GM19328 (cell line): ENCODE measurements around the gene EDIL3.
"Not testable (repeated sequence)": the region's sequence is repeated elsewhere in the genome, so short reads cannot be mapped to it uniquely, and the experiment has no call there.

Source experiments
- ATAC-seq: cut with Tn5 transposase; IDR thresholded peaks from one replicate; pipeline ENCODE4 v1.9.1; 2021; ENCODE audit warnings: mild to moderate bottlenecking, moderate library complexity; ENCODE audit not compliant: unreplicated experiment

EDIL3 gene

GRCh38 chr5:84379749-84380148 is 4.9 kb downstream of the EDIL3 start:
- no peak for ATAC-seq

GRCh38 chr5:84378961-84379360 is 5.7 kb downstream of the EDIL3 start:
- ATAC-seq = no peak

- no peak for ATAC-seq
Measured at GRCh38 chr5:84378420-84378819, 6.3 kb downstream of the EDIL3 start.

DNA sequence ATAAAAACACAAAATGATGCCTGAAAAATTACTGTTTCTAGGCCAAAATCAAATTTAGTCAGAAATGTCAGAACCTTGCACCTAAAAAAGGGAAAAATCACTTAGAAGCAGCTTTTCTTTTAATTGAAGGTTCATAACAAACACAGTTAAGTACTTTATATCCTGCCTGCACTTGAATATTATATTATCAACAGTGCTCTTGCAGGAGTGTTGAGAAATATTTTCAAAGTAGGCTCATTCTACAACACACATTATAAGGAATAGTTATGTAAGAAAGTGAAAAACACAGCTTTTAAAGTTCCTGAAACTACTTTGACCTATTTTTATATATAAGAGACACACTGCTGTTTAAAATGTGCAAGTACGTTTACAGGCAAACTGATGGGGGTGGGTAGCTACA is 8.3 kb downstream of the EDIL3 start:
- ATAC-seq = no peak

- no peak for ATAC-seq
Measured at GRCh38 chr5:84374568-84374967, 10.1 kb downstream of the EDIL3 start.

DNA sequence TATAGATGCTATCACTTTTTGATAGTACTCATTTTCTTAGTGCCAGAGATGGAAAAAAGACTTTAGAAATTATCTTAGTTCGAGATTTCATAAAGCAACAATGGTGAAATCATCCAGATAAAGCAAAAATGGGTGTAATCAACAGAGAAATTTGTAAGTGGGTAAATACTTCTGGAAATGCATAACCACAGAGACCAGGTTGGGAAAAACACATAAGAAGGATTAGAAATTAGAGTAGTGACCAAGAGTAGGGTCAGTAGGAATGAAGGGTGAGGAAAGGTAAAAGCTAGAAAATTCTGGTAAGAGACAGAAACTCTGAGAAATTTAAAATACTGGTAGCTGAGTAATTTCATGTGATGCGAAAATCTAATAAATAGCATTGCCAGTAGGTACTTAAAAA is 11.2 kb downstream of the EDIL3 start:
- no peak for ATAC-seq

GRCh38 chr5:84372066-84372695 is 12.5 kb downstream of the EDIL3 start:
- ATAC-seq = no peak

DNA sequence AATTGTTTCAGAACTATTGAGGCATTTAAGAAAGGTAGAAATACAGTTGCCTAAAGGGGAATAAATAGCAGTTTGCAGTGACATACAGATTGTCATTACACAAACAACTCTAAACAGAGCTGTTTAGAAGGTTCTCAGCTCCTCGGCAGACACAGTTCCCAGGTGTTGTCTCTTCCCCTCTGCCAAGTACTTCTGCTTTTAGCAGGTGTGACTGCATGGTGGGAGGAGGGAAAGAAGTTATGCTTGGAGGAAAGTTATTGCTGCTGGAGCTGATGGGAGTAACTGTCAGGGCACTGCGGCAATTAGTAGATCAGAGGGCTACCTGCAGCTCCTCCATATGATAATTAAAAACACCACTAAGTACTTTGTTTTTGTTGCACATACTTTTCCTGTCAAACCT is 14.5 kb downstream of the EDIL3 start:
- ATAC-seq = no peak

- no peak for ATAC-seq
Measured at GRCh38 chr5:84364043-84364442, 20.6 kb downstream of the EDIL3 start.

GRCh38 chr5:84362061-84362720 is 22.5 kb downstream of the EDIL3 start:
- ATAC-seq = no peak

DNA sequence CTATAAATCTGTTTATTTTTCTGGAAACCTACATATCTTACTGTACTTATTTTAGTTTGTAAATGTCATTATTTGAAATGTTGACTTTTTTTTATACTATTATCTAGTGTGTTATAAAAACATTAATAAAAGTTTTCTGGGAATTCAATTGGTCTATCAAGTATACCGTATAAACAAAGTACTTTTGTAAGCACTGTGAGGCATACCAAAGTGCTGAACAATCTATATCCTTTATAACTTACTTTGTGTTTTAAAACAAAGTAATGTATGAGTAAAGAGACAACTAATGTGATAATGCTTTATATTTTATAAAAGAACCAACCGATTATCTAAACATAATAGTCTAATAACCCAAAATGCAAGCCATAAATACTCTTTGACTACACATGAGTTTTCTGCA is 23.1 kb downstream of the EDIL3 start:
- no peak for ATAC-seq

DNA sequence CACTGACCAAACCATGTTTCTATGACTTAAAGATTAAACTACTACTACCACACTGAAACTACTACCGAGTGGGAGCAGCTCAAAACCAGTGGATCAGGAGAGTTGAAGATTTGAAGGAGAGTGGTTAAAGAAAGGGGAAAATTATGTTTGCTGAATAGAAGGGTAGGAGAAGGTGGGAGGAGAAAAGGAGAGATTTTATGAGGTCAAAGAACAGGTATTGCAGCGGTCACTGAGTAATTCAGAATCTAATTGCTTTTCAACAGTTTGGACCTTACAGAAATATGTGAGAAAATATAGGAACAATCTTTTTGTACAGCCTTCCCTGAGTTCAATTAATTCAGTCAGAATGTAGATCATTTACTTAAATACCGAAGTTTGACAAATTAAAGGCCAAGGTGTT is 24.6 kb downstream of the EDIL3 start:
- no peak for ATAC-seq

DNA sequence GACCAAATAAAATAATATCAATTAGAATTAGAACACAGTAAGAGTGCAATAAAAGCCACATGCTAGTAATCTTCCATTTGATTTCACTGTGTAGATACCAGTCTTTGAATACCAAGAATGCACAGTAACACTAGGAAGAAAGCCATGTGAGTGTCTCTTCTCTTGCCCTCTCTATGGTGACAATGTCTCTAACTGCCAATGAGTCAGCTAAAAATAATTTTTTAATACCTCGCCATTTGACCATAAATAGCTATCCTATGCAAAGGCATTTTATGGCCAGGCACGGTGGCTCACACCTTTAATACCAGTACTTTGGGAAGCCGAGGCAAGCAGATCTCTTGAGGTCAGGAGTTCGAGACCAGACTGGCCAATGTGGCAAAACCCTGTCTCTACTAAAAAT is 30.6 kb downstream of the EDIL3 start:
- ATAC-seq = no peak

DNA sequence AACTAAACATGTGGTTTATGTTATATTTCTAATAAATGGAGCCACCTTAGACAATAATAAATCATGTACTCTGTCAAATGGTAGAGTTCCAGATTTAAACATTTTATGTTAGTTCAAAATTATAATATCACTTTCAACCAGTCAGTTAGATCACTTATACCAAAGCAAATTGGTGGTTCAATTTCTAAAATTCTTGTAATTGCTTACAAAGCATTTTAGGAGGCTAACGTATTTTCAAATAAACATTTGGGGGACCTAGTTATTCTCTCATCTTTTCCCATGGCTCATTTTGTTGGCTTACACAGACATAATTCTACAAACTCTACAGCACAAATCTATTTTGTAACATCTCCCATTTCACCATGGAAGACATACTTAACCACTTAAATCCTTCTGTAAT is 39.9 kb downstream of the EDIL3 start:
- ATAC-seq = no peak

- ATAC-seq = no peak
Measured at GRCh38 chr5:84343171-84343570, 41.5 kb downstream of the EDIL3 start.

- no peak for ATAC-seq
Measured at GRCh38 chr5:84332106-84332505, 52.6 kb downstream of the EDIL3 start.

DNA sequence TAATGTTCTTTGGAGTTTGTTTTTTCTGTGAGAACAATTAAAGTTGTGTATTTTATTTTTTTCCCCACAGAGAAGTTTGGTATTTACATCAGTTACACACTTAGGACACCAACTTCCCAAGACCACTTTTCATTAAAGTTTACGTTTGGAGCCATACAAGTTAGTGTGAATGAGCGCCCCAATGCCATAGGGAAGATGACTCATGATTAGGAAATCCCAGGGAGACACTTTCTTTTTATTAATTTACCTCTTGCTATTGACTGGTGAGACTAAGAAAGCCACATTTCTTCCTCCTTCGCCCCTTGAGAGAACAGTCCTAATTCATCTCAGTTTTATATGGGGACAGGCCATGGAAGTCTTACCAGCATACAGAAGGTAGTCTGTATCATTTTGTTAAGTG is 57.1 kb downstream of the EDIL3 start:
- ATAC-seq = no peak

- no peak for ATAC-seq
Measured at GRCh38 chr5:84322646-84323045, 62.0 kb downstream of the EDIL3 start.

GRCh38 chr5:84317826-84318225 is 66.9 kb downstream of the EDIL3 start:
- not testable (repeated sequence) for ATAC-seq

- not testable (repeated sequence) for ATAC-seq
Measured at GRCh38 chr5:84312280-84312679, 72.4 kb downstream of the EDIL3 start.

DNA sequence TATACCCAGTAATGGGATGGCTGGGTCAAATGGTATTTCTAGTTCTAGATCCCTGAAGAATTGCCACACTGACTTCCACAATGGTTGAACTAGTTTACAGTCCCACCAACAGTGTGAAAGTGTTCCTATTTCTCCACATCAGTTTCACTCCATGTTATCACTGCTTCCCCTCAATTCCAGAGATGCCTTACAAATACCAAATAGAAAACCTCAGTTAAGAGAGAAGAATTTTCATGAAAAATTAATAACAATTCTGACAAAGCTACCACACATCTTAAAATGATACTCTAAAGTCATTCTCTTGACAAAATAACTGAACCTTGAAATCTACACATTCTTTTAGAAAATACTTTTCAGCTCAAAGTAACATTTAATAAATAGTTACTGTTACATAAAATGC is 74.8 kb downstream of the EDIL3 start:
- ATAC-seq = not testable (repeated sequence)

DNA sequence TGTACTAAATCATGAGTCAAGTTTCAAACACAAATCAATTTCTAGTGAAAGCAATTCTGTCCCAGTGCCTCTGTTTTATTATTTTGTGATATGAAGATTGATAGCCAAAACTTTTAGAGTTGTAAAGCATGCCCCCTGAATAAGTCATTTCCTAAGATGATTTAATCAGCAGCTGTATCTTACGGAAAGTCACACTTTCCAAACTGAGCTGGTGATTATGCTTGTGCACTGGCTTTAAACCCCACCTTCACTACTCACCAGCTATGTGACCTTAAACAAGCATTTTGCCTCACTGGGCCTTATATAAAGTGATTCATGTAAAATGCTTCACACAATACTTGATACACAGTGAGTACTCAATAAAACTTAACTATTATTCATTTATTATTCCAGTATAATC is 78.1 kb downstream of the EDIL3 start:
- no peak for ATAC-seq

- ATAC-seq = no peak
Measured at GRCh38 chr5:84304599-84304998, 80.1 kb downstream of the EDIL3 start.
